Endothelial cell of umbilical vein (primary cell): ENCODE data around the gene NFIC.

ENCODE experiments used
- EZH2 ChIP-seq: IDR thresholded peaks from 2 replicates; pipeline ENCODE4 v1.6.1; 2012; ENCODE audit warnings: borderline replicate concordance, low read depth, mild to moderate bottlenecking, moderate library complexity, low read length, inconsistent platforms; ENCODE audit not compliant: severe bottlenecking
- MYC ChIP-seq: IDR thresholded peaks from one replicate; pipeline ENCODE4 v1.6.1; 2011; ENCODE audit warnings: mild to moderate bottlenecking, low read depth, low read length
- POLR2A ChIP-seq: IDR thresholded peaks from 2 replicates; pipeline ENCODE4 v1.6.1; 2012; ENCODE audit warnings: low read depth, mild to moderate bottlenecking, control low read depth, low read length
- TF ChIP-seq, protein P1 (sequence below), 2 donors: IDR thresholded peaks; 1 replicate in 1 of 2; 2 replicates in 1 of 2; pipeline ENCODE4 v1.5.1; 2011; ENCODE audit warnings: low read length in 2 of 2, mild to moderate bottlenecking in 2 of 2, moderate library complexity in 2 of 2, control low read depth in 1 of 2, inconsistent platforms in 1 of 2, low read depth in 1 of 2; ENCODE audit not compliant: insufficient read depth in 1 of 2; ENCODE audit errors: extremely low read depth in 1 of 2
- TF ChIP-seq, protein P2 (sequence below): IDR thresholded peaks from 2 replicates; pipeline ENCODE4 v1.6.1; 2011; ENCODE audit not compliant: insufficient read depth, insufficient read length

DNA sequence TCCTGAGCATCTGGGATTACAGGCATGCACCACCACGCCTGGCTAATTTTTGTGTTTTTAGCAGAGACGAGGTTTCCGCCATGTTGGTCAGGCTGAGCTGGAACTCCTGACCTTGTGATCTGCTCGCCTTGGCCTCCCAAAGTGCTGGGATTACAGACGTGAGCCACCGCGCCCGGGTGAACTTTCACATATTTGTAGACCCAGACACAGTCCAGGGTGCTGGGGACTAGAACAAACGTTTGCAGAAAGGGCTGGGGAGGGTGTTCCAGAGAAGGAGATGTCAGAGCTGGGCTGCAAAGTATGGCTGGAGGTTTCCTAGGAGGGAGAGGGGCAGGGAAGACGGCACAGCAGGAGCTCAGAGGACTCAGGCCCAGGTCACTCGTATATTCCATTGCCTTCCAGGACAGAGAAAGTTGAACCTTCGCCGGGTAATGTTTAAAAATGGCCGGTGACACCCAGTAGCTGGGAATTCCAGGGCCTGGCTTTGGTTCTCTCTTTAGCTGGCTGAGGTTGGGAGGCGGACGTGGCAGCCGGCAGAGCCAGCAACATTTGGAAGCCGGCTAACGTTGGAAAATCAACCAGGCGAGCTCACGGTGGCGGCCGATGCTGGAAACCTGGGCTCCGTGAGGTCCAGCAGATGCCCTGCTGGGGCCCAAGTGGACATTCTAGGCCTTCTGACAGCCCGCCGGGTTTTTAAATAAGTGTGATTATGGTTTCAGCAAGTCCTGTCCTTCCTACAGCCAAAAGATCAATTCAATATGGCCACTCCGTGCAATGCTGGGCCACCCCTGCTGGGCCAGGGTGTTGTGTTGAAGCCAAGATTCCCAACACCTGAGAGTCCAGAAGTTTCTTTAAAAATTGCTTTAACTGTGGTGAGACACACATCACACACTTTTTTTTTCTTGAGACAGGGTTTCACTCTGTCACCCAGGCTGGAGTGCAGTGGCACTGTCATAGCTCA is 41.5 kb downstream of the NFIC start:
- TF ChIP-seq POLR2A (no peak), MYC (no peak), EZH2 (no peak)
- TF ChIP-seq, protein P1, sequence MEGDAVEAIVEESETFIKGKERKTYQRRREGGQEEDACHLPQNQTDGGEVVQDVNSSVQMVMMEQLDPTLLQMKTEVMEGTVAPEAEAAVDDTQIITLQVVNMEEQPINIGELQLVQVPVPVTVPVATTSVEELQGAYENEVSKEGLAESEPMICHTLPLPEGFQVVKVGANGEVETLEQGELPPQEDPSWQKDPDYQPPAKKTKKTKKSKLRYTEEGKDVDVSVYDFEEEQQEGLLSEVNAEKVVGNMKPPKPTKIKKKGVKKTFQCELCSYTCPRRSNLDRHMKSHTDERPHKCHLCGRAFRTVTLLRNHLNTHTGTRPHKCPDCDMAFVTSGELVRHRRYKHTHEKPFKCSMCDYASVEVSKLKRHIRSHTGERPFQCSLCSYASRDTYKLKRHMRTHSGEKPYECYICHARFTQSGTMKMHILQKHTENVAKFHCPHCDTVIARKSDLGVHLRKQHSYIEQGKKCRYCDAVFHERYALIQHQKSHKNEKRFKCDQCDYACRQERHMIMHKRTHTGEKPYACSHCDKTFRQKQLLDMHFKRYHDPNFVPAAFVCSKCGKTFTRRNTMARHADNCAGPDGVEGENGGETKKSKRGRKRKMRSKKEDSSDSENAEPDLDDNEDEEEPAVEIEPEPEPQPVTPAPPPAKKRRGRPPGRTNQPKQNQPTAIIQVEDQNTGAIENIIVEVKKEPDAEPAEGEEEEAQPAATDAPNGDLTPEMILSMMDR (IDR thresholded peaks at IDR 0.05; ENCODE audit: extremely low read depth in 1 of 2, insufficient read depth in 1 of 2, low read depth in 1 of 2, low read length in 2 of 2): no peak
- TF ChIP-seq, protein P2, sequence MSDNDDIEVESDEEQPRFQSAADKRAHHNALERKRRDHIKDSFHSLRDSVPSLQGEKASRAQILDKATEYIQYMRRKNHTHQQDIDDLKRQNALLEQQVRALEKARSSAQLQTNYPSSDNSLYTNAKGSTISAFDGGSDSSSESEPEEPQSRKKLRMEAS: no peak
